GM21576 (cell line): Measurements from ENCODE around the gene SRPRB.

Source experiments
- ATAC-seq: cut with Tn5 transposase; IDR thresholded peaks from one replicate; pipeline ENCODE4 v1.9.1; 2021; ENCODE audit warnings: mild to moderate bottlenecking, moderate library complexity; ENCODE audit not compliant: unreplicated experiment

The SRPRB gene

GRCh38 chr3:133825969-133826727 is 20.5 kb downstream of the SRPRB start:
- ATAC-seq, result no peak

GRCh38 chr3:133827136-133827535 is 21.5 kb downstream of the SRPRB start:
- no peak for ATAC-seq

GRCh38 chr3:133827684-133828083 is 22.1 kb downstream of the SRPRB start:
- ATAC-seq, result no peak

- ATAC-seq, result no peak
Measured at GRCh38 chr3:133828576-133829309, 23.1 kb downstream of the SRPRB start.

- no peak for ATAC-seq
Measured at GRCh38 chr3:133829310-133829707, 23.7 kb downstream of the SRPRB start.

- ATAC-seq, result no peak
Measured at GRCh38 chr3:133830071-133830470, 24.5 kb downstream of the SRPRB start.

GRCh38 chr3:133831966-133832801 is 26.6 kb downstream of the SRPRB start:
- no peak for ATAC-seq

GRCh38 chr3:133832802-133833144 is 27.2 kb downstream of the SRPRB start:
- no peak for ATAC-seq

- ATAC-seq, result no peak
Measured at GRCh38 chr3:133833267-133833666, 27.7 kb downstream of the SRPRB start.

- ATAC-seq, result no peak
Measured at GRCh38 chr3:133833880-133834620, 28.4 kb downstream of the SRPRB start.

- no peak for ATAC-seq
Measured at GRCh38 chr3:133834621-133835417, 29.2 kb downstream of the SRPRB start.

- ATAC-seq, result no peak
Measured at GRCh38 chr3:133835418-133835743, 29.8 kb downstream of the SRPRB start.

GRCh38 chr3:133835961-133836360 is 30.3 kb downstream of the SRPRB start:
- no peak for ATAC-seq

- ATAC-seq, result no peak
Measured at GRCh38 chr3:133836497-133837158, 31.0 kb downstream of the SRPRB start.

- ATAC-seq, result no peak
Measured at GRCh38 chr3:133837487-133838295, 32.1 kb downstream of the SRPRB start.

GRCh38 chr3:133838296-133838789 is 32.7 kb downstream of the SRPRB start:
- ATAC-seq, result no peak

- ATAC-seq, result no peak
Measured at GRCh38 chr3:133838916-133839800, 33.5 kb downstream of the SRPRB start.
